Fibroblast of the aortic adventitia (primary cell): ENCODE measurements around the gene BORCS8. TPM values are rescaled to one million over a fixed set of nuclear protein-coding genes. Genes with fewer than 3 reads are reported as not detected.

ENCODE experiments used
- DNase-seq: peaks from one replicate; pipeline ENCODE4 v3.0.0-alpha.2; 2010; ENCODE audit warnings: low read depth
- H3K4me3 ChIP-seq: 2 replicates; pipeline ENCODE4 v1.5.1; 2011; ENCODE audit warnings: low read depth, mild to moderate bottlenecking, control low read depth, low read length, moderate library complexity
- small RNA-seq: library from RNA; depleted of rRNA; stranded (forward); fragments of <200 nt; gene quantifications from one replicate; pipeline ENCODE3, GENCODE V24; 2012
- total RNA-seq: library from RNA; depleted of rRNA; stranded (reverse); fragments of >200 nt; gene quantifications from 2 replicates; pipeline ENCODE4 v1.2.3, GENCODE V29; 2012; ENCODE audit warnings: low replicate concordance
- TF ChIP-seq, protein P1 (sequence below): IDR thresholded peaks from 2 replicates; pipeline ENCODE4 v1.5.1; 2011; ENCODE audit warnings: mild to moderate bottlenecking, low read length, control low read depth, inconsistent platforms; ENCODE audit not compliant: insufficient read depth

The BORCS8 gene
- total RNA-seq, 1 donor, result 13.8 TPM

DNA sequence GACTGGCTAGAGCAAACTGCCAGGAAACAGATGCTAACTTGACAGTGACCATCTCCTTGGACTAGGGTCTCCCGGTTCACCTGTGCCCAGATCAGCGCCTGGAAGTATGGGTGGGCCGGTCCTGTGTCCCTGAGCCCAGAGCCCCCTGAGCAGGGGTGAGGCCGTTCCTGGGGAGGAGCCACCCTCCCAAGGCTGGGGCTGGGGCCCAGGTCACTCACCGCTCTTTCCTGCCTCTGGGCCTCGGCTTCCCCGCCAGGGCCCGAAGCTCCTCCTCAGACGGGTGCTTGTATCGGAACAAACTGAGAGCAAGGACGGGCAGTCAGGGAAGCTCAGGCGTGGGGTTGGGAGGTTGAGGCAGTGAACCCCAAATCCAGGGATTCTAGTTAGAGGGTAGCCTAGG, 59.0 kb downstream of the BORCS8 start:
- TF ChIP-seq, protein P1, sequence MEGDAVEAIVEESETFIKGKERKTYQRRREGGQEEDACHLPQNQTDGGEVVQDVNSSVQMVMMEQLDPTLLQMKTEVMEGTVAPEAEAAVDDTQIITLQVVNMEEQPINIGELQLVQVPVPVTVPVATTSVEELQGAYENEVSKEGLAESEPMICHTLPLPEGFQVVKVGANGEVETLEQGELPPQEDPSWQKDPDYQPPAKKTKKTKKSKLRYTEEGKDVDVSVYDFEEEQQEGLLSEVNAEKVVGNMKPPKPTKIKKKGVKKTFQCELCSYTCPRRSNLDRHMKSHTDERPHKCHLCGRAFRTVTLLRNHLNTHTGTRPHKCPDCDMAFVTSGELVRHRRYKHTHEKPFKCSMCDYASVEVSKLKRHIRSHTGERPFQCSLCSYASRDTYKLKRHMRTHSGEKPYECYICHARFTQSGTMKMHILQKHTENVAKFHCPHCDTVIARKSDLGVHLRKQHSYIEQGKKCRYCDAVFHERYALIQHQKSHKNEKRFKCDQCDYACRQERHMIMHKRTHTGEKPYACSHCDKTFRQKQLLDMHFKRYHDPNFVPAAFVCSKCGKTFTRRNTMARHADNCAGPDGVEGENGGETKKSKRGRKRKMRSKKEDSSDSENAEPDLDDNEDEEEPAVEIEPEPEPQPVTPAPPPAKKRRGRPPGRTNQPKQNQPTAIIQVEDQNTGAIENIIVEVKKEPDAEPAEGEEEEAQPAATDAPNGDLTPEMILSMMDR, result no peak
- no peak overlapping the region for H3K4me3 ChIP-seq
- DNase-seq, result no peak

- TF ChIP-seq, protein P1, result no peak
- H3K4me3 ChIP-seq, result no peak overlapping the region
Measured at GRCh38 chr19:19131989-19132388, 60.0 kb downstream of the BORCS8 start.

More at GRCh38 chr19:19131989-19132388, 60.0 kb downstream of the BORCS8 start:
- no peak for DNase-seq

Small RNA genes within 50 kb of the gene (small RNA-seq; reads per million reads assigned to genes)
- not detected for gene RNU6-1028P

Other genes with a start within 250 kb of the BORCS8 start
- gene SUGP2, start 158.6 kb downstream of the BORCS8 start, total RNA-seq, result 23.1 and 35.3 TPM in 2 replicates
- 29.6 and 30.1 TPM in 2 replicates for gene ARMC6, start 158.5 kb downstream of the BORCS8 start, total RNA-seq
- 3.7 and 4.8 TPM in 2 replicates for gene SLC25A42, start 128.2 kb downstream of the BORCS8 start, total RNA-seq
- gene TMEM161A, start 53.7 kb downstream of the BORCS8 start, total RNA-seq, result 6.7 and 9.3 TPM in 2 replicates
- 0.27 TPM in 1 of 2 replicates, not detected in the other for gene MEF2B, start 21.9 kb downstream of the BORCS8 start, total RNA-seq
- gene RFXANK, start 106 bp upstream of the BORCS8 start, total RNA-seq, result 38.0 and 61.2 TPM in 2 replicates
- gene NR2C2AP, start 11.3 kb upstream of the BORCS8 start, total RNA-seq, result 3.4 and 17.8 TPM in 2 replicates
- gene NCAN, start 19.8 kb upstream of the BORCS8 start, total RNA-seq, result not detected in 2 replicates
- 0.27 TPM in 1 of 2 replicates, not detected in the other for gene TM6SF2, start 81.1 kb upstream of the BORCS8 start, total RNA-seq
- 22.6 and 32.4 TPM in 2 replicates for gene SUGP1, start 128.4 kb upstream of the BORCS8 start, total RNA-seq
- gene MAU2, start 128.7 kb upstream of the BORCS8 start, total RNA-seq, result 32.4 and 34.6 TPM in 2 replicates
- 36.7 and 46.4 TPM in 2 replicates for gene GATAD2A, start 213.5 kb upstream of the BORCS8 start, total RNA-seq